Ovary (tissue), 9 donors: ENCODE data around the gene GTPBP10. TPM values are rescaled to one million over a fixed set of nuclear protein-coding genes. Genes with fewer than 3 reads are reported as not detected.

Experiments used
- DNase-seq, 5 donors: peaks; one replicate each; pipeline ENCODE4 v3.0.0-alpha.2; 2019 to 2020
- H3K27ac ChIP-seq, 2 donors: fragments of 200-600 bp; one replicate each; pipeline versions ENCODE4 v1.5.1 to v1.8.0; 2019 to 2022
- H3K27me3 ChIP-seq: fragments of 200-600 bp; one replicate; pipeline ENCODE4 v1.8.0; 2022
- H3K36me3 ChIP-seq: fragments of 200-600 bp; sonication (generic); one replicate; pipeline ENCODE4 v1.5.1; 2019
- H3K4me1 ChIP-seq: one replicate; pipeline ENCODE4 v1.8.1; 2013; ENCODE audit warnings: mild to moderate bottlenecking, moderate library complexity; ENCODE audit not compliant: insufficient read depth
- H3K4me3 ChIP-seq: fragments of 200-600 bp; sonication (generic); one replicate; pipeline ENCODE4 v1.5.1; 2017
- H3K9me3 ChIP-seq, 2 donors: fragments of 200-600 bp in 1 of 2; sonication (generic) in 1 of 2; one replicate each; pipeline versions ENCODE4 v1.5.1 to v1.8.1; 2013 to 2019; ENCODE audit warnings: mild to moderate bottlenecking in 1 of 2, moderate library complexity in 1 of 2
- CTCF ChIP-seq, 3 donors: fragments of 450-650 bp in 2 of 3; fragments of 200-600 bp in 1 of 3; IDR thresholded peaks; one replicate each; pipeline versions ENCODE4 v1.5.1 to v1.8.0; 2016 to 2022; ENCODE audit warnings: antibody characterized with exemption in 3 of 3, mild to moderate bottlenecking in 1 of 3
- EP300 ChIP-seq: sonication (generic); formaldehyde crosslinking; IDR thresholded peaks from one replicate; pipeline ENCODE4 v1.6.1; 2017; ENCODE audit warnings: antibody characterized with exemption
- POLR2A ChIP-seq: fragments of 450-650 bp; IDR thresholded peaks from one replicate; pipeline ENCODE4 v1.6.1; 2017; ENCODE audit warnings: antibody characterized with exemption, mild to moderate bottlenecking, moderate library complexity
- WGBS, 3 donors: extraction: QIAGEN DNeasy Blood & Tissue Kit in 1 of 3; methylation state at CpG; one replicate each; pipeline versions ENCODE4 v1.1.5 to v1.1.7; 2013 to 2017; 5-methylcytosine and 5-hydroxymethylcytosine counted together
- intact Hi-C, 4 donors: fragments of 100-400 bp; cut with DNase I; formaldehyde crosslinking; loops; one replicate each; pipeline versions ENCODE4 v1.11.0 to v1.15.1; 2022 to 2023
- polyA plus RNA-seq, 2 donors: library from polyadenylated mRNA; stranded (reverse); fragments of 200-250 nt in 1 of 2; fragments of 350-450 nt in 1 of 2; fragmentation: Illumina TruSeq in 1 of 2; extraction: RNeasy Lipid Tissue Mini Kit (QIAGEN cat#74804) in 1 of 2; gene quantifications; one replicate each; pipeline ENCODE4 v1.2.3, GENCODE V29; 2013 to 2014
- total RNA-seq, 7 donors: library from RNA; depleted of rRNA in 2 of 7; stranded (reverse); fragments of >200 nt in 2 of 7; fragmentation: NEBNext Ultra II Directional in 3 of 7; extraction: Animal tissue kit (Norgen Biotek cat#: 25700) in 3 of 7; gene quantifications; one replicate each; pipeline versions ENCODE4 v1.1.0 to v1.2.4, GENCODE V29; 2016 to 2023
- donor health status: DM: no; HTN: no; CAD: no; lungs with moderate emphysema.
- donor health status: DM: no; HTN: no; CAD: no.
- donor health status: Bipolar disorder and iron deficiency.
- donor health status: DM: yes; HTN: yes; CAD: no.
- donor health status: DM: no; HTN: no; CAD: no.
- donor health status: DM: yes; HTN: yes; CAD: no.

Gene GTPBP10
- total and polyA plus RNA-seq, 9 donors = 7.7 to 36.6 (median 23.0) TPM

- Histone ChIP-seq H3K4me1 (no peaks in the 10 kb centered on the region), H3K9me3 (no peaks in the 10 kb centered on the region), H3K4me3 (no peak overlapping the region), H3K27ac (no peak overlapping the region), H3K27me3 (no peaks in the 10 kb centered on the region), H3K36me3 (no peaks in the 10 kb centered on the region)
- DNase-seq = no peak
- TF ChIP-seq POLR2A (no peak), CTCF (IDR thresholded peaks at IDR 0.05) (no peak), EP300 (no peak)
- intact Hi-C loops = no loop called here
Observed at GRCh38 chr7:90311175-90311574, 35.3 kb upstream of the GTPBP10 start.

DNA sequence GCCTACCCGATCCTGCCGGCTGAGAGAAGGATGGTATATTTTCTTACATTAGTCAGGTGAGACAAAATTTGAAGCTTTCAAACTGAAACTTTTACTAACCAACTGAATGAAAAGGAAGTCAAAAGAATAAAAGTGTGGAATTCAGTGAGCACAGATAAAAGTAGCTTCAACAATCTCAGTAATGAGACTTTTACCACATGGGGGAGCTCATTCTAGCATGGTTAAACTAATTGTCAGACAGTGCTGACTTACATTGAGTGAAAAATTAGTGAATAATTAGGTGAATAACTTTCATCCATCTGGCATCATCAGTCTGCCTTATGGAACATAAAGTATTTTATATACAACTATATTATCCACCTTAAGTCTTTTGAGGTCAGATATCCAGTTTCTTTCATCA, 33.8 kb upstream of the GTPBP10 start:
- intact Hi-C loops = no loop called here
- Histone ChIP-seq H3K36me3 (no peaks in the 10 kb centered on the region), H3K27me3 (no peaks in the 10 kb centered on the region), H3K4me3 (no peak overlapping the region), H3K27ac (no peak overlapping the region), H3K4me1 (no peaks in the 10 kb centered on the region), H3K9me3 (no peaks in the 10 kb centered on the region)
- no peak for DNase-seq
- 83 to 94% (median 89%) methylated on average over 2 of the region's 2 CpGs for WGBS, 3 donors
- TF ChIP-seq POLR2A = no peak
- TF ChIP-seq EP300 = no peak
- no peak for TF ChIP-seq CTCF (IDR thresholded peaks at IDR 0.05)

- intact Hi-C loops = no loop called here
- Histone ChIP-seq H3K4me3 (no peak overlapping the region), H3K27ac (no peak overlapping the region), H3K9me3 (no peaks in the 10 kb centered on the region), H3K27me3 (no peaks in the 10 kb centered on the region), H3K4me1 (no peaks in the 10 kb centered on the region), H3K36me3 (no peaks in the 10 kb centered on the region)
- DNase-seq = no peak
- WGBS, 3 donors = 66 to 71% (median 71%) methylated on average over 4 of the region's 4 CpGs
- no peak for TF ChIP-seq POLR2A
- TF ChIP-seq CTCF (IDR thresholded peaks at IDR 0.05) = no peak
- TF ChIP-seq EP300 = no peak
Observed at GRCh38 chr7:90313907-90314306, 32.6 kb upstream of the GTPBP10 start.

DNA sequence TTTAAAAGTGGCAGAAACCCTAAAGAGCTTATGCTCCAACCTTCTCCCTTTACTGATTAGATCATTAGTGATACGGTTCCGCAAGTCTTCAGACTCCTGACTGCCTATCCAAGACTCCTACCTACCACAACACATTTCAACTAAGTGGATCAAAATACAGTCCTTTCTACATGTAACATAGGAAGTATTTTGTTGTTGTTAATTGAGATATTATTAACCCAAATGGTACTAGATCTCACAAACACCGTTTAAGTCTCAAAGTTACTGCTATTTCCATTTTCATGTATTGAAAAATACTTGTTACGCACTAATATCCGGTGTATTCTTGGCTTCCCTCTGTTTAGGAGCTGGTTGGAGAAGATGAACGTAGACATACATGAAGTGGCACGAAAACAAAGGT, 26.5 kb upstream of the GTPBP10 start:
- Histone ChIP-seq H3K36me3 (no peaks in the 10 kb centered on the region), H3K4me3 (no peak overlapping the region), H3K27me3 (no peaks in the 10 kb centered on the region), H3K9me3 (no peaks in the 10 kb centered on the region), H3K4me1 (peaks cover 4% of the 10 kb centered on the region), H3K27ac (no peak overlapping the region)
- no peak for DNase-seq
- WGBS, 3 donors = 84 to 87% (median 85%) methylated on average over 7 of the region's 7 CpGs
- intact Hi-C loops = no loop called here
- TF ChIP-seq CTCF (IDR thresholded peaks at IDR 0.05) (no peak), EP300 (no peak), POLR2A (no peak)

GRCh38 chr7:90320418-90320800, 26.1 kb upstream of the GTPBP10 start:
- H3K27me3 ChIP-seq = no peaks in the 10 kb centered on the region
- peaks cover 4% of the 10 kb centered on the region for H3K4me1 ChIP-seq
- intact Hi-C loops = no loop called here

More at GRCh38 chr7:90320418-90320800, 26.1 kb upstream of the GTPBP10 start:
- no peak overlapping the region for H3K27ac ChIP-seq
- no peak overlapping the region for H3K4me3 ChIP-seq
- H3K36me3 ChIP-seq = no peaks in the 10 kb centered on the region
- no peak for DNase-seq
- no peaks in the 10 kb centered on the region for H3K9me3 ChIP-seq
- 32 to 38% (median 33%) methylated on average over 7 of the region's 7 CpGs for WGBS, 3 donors
- TF ChIP-seq POLR2A = no peak
- no peak for TF ChIP-seq EP300
- no peak for TF ChIP-seq CTCF (IDR thresholded peaks at IDR 0.05)
